ENCODE results near the gene SLC35F5. TPM values are rescaled to one million over a fixed set of nuclear protein-coding genes. Genes with fewer than 3 reads are reported as not detected.

SLC35F5 gene
- polyA plus RNA-seq, 1 donor from 2014 or later, result 56.2 TPM

- no peaks in the 10 kb centered on the region for H3K79me2 ChIP-seq (replicated peaks; ENCODE audit: insufficient read depth, low read length)
- H3K27me3 ChIP-seq (ENCODE audit: insufficient read depth, low read depth, low read length), result no peaks in the 10 kb centered on the region
- H2AFZ ChIP-seq (ENCODE audit: low read depth, low read length), result no peak overlapping the region
- no peak overlapping the region for H3K9ac ChIP-seq (ENCODE audit: low read length)
- no peaks in the 10 kb centered on the region for H4K20me1 ChIP-seq (ENCODE audit: insufficient read depth)
- H3K36me3 ChIP-seq (ENCODE audit: insufficient read depth, low read length), result peaks cover 11% of the 10 kb centered on the region
- H3K27ac ChIP-seq (ENCODE audit: low read length), result no peak overlapping the region
- no peaks in the 10 kb centered on the region for H3K9me2 ChIP-seq (ENCODE audit: insufficient read depth, low read length)
- H3K9me3 ChIP-seq (ENCODE audit: low read length), result no peaks in the 10 kb centered on the region
- TF ChIP-seq RAD21 (conservative IDR thresholded peaks at IDR 0.05) (peak; percentile 40), REST (IDR thresholded peaks at IDR 0.05; ENCODE audit: borderline replicate concordance) (no peak), SMC3 (conservative IDR thresholded peaks at IDR 0.05; ENCODE audit: poor library complexity) (peak; percentile 58), CTCF (IDR thresholded peaks at IDR 0.05; ENCODE audit: poor library complexity, severe bottlenecking) (peak; percentile 55)
- no peak overlapping the region for H3K4me2 ChIP-seq (ENCODE audit: low read length)
- H3F3A ChIP-seq (ENCODE audit: insufficient read depth, low read length, poor library complexity, severe bottlenecking), result no peaks in the 10 kb centered on the region
- H3K4me3 ChIP-seq (ENCODE audit: low read length), result no peak overlapping the region
Observed at GRCh38 chr2:113720167-113720566, 36.3 kb downstream of the SLC35F5 start.

- no peaks in the 10 kb centered on the region for H3K79me2 ChIP-seq (replicated peaks; ENCODE audit: insufficient read depth, low read length)
- no peaks in the 10 kb centered on the region for H3K9me3 ChIP-seq (ENCODE audit: low read length)
- no peaks in the 10 kb centered on the region for H3K9me2 ChIP-seq (ENCODE audit: insufficient read depth, low read length)
- H3K27me3 ChIP-seq (ENCODE audit: insufficient read depth, low read depth, low read length), result no peaks in the 10 kb centered on the region
- H3K4me2 ChIP-seq (ENCODE audit: low read length), result no peak overlapping the region
- no peaks in the 10 kb centered on the region for H3F3A ChIP-seq (ENCODE audit: insufficient read depth, low read length, poor library complexity, severe bottlenecking)
- no peak overlapping the region for H2AFZ ChIP-seq (ENCODE audit: low read depth, low read length)
- no peak overlapping the region for H3K27ac ChIP-seq (ENCODE audit: low read length)
- no peak for TF ChIP-seq EP300 (conservative IDR thresholded peaks at IDR 0.05; ENCODE audit: poor library complexity, severe bottlenecking)
- no peak for TF ChIP-seq SMC3 (conservative IDR thresholded peaks at IDR 0.05; ENCODE audit: poor library complexity)
- no peak for TF ChIP-seq MXI1 (conservative IDR thresholded peaks at IDR 0.05; ENCODE audit: poor library complexity, severe bottlenecking)
- no peak for TF ChIP-seq EZH2 (IDR thresholded peaks at IDR 0.05; ENCODE audit: borderline replicate concordance, insufficient read depth, low read length, poor library complexity, severe bottlenecking)
- TF ChIP-seq CTCF (IDR thresholded peaks at IDR 0.05; ENCODE audit: poor library complexity, severe bottlenecking), result no peak
- no peak for TF ChIP-seq REST (IDR thresholded peaks at IDR 0.05; ENCODE audit: borderline replicate concordance)
- TF ChIP-seq POLR2AphosphoS5 (IDR thresholded peaks at IDR 0.05), result no peak
- TF ChIP-seq RAD21 (conservative IDR thresholded peaks at IDR 0.05), result no peak
- no peak for TF ChIP-seq TAF1 (IDR thresholded peaks at IDR 0.05; ENCODE audit: low read depth)
- no peaks in the 10 kb centered on the region for H4K20me1 ChIP-seq (ENCODE audit: insufficient read depth)
- no peak overlapping the region for H3K4me3 ChIP-seq (ENCODE audit: low read length)
- H3K36me3 ChIP-seq (ENCODE audit: insufficient read depth, low read length), result peaks cover 15% of the 10 kb centered on the region
- H3K9ac ChIP-seq (ENCODE audit: low read length), result no peak overlapping the region
Observed at GRCh38 chr2:113716291-113716690, 40.2 kb downstream of the SLC35F5 start.

Data from neural cell (in vitro differentiated cells).